DMS79 (cell line): ENCODE measurements around the gene ZNF664.

Source experiments
- DNase-seq: peaks from one replicate; lab custom pipeline; 2025; lab: John Stamatoyannopoulos, UW

ZNF664 gene

DNA sequence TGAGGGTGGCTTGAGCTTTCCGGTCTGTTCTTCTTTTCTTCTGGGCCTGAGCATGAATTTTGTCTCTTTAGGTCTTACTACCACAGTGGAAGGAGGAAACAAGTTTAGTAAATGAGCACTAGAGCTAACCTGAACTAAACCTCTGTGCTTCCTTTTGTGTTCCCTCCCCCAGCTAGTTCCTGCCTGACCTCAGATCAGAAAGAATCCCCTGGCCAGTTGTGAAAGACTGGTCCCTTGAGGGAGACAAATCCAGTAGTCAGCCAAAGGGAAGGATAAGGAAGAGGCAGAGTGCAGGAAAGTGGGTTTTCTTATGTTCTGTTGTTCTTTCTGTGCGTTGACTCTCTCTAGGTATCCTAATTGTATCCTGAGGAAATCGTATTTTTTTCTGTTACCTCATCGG, 17.5 kb downstream of the ZNF664 start:
- DNase-seq, result no peak

DNA sequence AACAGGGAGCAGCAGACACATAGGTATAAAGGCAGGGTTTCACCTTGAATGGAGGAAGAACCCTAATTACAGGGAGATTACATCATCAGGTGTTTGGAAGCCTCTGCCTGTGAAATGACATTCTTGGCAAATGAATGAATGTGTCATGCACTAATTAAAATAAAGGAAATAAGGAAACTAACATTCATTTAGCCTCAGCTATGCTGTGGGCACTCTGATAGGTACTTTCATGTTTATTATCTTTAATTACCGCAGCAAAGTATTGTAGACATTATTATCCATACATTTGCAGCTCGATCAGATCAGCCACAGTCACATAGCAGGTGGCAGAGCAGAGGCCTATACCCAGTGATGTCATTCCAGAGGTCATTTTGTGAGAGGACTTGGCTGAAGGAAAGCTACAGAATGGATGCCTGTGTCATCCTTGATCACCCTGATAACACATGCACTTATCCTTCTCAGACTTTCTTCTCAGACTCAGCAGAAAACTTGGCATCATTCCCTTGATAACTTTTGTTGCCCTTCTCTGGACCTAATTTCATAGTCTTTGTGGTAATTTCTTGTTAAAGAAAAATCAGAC, 18.4 kb downstream of the ZNF664 start:
- DNase-seq, result no peak

DNA sequence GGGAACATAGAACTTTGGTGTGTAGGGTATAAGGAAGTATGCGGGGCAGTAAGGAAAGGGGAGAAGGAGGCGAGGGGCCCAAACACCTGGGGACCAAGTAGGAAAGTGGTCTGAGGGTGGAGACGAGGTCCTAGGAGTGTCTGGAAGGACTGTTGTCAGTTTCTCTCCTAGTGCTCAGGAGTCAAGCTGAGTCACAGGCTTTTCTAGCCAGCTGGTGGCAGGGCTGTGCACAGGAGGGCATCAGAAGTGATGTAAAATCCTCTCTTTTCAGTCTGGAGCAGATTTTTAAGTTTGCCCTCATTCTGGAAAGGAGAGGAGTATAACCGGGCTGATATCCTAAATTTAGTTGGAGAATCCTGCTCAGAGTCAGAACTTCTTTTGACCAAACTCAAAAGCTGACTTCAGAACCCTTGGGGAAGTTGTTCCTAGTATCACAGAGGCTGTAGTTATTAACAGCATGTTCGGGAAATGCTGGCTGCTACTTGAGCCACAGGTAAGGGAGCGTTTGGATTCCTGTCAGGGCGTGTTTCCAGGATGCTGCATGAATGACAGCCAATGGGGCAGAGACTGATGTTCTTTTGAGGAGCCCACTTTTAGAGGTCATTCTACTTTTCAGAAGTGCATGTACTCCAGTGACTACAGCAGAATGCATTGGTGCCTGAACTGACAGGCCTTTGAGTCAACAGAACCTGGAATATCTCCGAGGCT, 19.3 kb downstream of the ZNF664 start:
- no peak for DNase-seq

DNA sequence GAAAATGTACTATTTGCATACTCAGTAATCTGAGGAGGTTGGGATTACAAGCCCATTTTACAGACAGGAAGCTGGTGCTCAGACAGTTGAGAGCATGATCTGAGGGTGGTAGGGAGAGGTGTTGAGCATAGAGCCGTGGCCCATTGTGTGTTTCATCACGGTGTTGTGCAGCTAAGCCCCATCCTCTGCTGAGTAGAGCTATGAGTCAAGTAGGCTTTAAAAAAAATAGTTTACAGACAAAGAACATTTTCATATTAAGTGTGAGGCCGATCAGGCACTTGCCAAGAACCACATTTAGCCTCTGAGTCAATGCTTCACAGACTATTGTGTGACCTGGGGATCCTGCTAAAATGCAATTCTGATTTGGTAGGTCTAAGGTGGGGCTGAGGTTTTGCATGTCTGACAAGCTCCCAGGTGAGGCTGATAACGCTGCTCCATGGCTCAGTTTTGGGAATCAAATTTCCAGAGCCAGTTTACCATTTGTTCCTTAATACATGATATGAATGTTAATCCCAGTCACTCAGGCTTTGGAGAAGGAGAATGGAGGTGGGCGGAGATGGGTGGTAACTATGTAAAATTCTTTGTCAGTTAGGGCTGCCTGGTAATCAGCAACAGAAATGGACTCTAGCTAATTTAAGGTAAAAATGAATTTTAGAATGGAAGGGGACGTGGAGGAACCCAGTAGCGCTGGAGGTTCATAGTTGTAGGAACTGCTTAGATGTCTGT, 22.2 kb downstream of the ZNF664 start:
- no peak for DNase-seq

DNA sequence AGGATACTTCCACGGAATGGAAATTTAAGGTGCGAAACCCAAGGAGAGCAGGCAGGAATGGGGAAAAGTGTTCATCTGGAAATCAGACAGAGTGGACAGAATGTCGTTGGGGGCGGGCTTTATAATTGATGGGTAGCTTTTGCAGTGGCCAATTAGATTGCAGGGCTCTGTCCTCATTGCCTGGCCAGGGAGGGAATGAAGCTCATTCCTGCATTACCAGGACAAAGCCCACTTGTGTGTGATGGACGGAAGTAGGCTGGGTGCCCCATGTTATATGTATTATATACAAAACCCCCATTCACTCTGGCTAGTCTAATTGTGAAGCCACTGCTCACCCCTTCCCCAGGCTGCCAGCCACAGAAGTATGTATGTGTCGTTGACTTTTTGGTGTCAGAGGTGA, 23.6 kb downstream of the ZNF664 start:
- DNase-seq, result no peak

DNA sequence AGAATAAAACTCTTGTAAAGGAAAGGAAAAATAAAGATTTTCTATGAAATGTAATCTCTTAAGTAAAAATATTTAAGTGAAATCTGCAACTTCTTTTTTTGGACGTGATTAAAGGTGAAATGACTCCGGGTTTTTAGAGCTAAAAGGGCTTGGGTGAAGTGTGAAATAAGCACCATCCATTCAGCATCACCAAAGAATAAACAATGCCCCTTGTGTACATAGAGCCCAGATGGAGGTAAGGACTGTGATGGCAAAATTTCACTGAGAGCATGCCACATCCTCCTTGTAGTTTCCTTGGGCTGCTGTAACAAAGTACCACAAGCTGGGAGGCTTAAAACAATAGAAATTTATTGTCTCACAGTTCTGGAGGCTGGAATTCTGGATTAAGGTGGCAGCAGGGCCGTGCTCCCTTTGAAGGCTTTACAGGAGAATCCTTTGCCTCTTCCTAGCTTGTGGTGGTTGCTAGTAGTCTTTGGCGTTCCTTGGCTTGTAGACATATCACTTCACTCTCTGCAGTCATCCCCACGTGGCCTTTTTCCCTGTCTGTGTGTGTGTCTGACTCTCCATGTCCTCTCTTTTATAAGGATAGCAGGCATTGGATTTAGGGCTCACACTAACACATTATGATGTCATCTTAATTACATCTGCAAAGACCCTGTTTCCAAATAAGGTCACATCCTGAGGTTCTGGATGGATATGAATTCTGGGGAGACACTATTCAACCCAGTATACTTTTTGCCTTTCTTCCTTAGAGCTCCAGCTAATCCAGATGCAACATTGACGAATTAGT, 24.2 kb downstream of the ZNF664 start:
- no peak for DNase-seq

DNA sequence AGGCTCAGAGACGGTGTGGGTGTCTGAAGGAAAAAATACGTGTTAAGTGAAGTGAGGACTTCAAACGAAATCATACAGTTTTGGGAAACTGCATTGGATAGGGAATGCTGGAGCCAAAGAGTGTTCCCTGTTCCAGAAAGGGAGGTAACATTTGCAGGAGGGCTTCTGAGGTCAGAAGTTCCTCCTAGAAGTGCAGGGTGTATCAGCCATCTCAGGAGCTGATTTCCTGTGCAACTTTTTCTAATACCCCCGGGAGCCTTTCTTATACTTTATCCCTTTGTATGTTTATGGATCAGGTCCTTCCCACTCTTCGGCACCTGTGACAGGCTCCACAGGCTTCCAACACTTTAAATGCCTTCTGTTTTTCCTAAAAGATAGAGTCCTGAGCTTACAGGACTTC, 24.9 kb downstream of the ZNF664 start:
- DNase-seq, result no peak

DNA sequence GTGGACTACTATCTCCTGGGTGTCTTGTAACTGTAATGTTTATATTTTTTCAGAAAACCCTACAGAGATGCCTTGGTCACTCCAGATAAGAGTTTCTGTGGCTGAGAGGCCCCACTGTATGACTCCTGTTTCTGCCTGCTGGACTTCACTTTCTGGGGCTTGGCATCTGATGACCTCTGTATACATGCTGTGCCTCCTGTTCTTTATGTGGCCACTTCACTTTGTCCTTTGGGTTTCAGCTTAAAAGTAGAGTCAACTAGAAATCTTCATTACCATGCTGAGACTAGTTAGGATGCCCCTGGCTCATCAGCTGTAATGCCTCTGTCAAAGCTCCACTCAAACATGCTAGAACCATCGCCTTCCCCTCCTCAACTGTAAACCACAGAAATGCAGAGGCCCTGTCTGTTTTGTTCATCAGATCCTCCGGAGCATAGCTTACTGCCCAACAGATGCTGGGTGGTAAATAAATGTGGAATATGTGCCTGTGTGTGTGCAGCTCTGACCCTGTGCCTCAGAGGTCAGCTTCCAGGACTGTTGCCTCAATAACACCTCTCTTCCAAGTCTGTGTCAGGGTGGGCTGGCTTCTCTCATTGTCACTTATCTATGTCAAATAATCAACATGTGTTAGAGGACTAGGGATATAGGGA, 25.5 kb downstream of the ZNF664 start:
- DNase-seq, result no peak

DNA sequence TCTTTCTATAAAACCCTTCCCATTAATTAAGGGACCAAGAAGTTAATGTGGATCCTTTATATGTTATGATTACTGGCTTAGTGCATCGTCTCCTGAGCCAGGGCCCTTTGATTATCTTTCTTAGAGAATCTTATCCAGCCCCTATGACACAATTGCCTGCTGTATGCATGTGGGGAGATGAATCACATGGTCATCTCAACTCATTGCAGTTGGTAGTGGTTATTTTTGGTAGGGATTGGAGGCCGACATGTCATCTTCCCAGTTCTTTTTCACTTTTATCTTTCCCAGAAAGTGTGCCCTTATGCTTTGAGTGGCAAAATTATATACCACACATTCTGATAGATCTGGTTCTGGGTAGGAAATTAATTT, 26.0 kb downstream of the ZNF664 start:
- no peak for DNase-seq

DNA sequence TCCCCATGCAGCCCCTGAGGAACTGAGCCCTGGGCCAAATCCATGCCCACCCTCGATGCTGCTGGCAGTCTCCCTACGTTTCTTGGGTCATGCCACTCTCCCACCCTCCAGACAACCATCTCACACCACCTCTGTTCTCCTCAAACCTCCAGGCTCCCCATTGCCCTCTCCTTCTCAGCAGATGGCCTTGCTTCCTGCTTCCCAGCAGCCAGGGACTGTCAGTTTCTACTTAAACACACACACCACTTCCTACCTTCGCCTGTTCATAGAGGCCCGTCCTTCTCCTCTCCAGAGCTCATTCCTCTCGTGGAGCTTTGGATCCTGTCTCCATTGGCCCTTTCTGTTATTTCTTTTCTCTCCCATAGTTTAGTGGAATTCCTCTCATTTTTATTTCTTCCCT, 27.1 kb downstream of the ZNF664 start:
- DNase-seq, result no peak

DNA sequence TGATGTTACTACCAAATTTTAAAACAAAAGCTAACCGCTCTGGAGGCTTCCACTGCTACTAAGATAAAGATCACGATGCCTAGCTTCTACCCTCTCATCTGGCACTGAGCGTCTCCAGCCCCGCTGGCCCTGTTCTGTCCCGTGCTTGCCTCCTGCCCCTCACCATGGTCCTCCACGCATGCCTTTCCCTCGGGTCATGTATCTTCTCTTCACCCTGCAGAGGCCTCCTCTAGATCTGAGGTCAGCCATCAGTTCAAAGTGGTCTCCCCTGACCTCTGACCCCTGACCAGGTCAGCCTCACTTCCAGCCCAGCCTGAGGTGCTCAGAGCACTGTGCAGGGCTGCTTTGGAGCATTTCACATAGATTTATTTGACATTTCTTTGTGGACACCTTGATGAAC, 28.3 kb downstream of the ZNF664 start:
- DNase-seq, result no peak

DNA sequence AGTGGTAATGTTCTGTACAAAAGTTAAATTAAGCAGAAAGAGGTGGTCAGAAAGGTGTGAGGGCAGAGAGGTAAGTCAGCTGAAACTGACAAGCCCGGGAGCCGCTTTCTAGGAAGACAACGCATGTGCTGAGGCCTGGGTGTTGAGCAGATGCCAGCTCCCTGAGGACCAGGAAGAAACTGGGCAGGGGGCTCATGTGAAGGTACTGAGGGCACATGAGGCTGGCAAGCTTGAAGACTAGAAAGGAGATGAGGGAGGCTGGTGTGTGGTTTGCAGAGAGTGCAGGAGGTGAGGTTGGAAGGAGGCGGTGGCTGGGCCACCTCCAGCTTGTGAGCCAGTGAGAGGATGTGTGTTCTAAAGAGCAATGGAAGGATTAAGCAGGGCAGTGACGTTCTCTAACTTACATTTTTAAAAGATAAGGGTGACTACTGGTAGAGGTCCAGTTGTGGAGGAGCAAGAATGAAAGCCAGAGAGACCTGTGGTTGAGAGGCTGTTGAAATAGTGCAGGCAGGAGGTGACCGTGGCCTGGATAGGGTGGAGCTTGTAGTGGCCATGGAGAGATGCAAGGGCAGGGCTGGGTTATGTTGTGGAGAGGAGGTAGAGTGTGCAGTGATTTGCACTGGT, 29.1 kb downstream of the ZNF664 start:
- no peak for DNase-seq

DNA sequence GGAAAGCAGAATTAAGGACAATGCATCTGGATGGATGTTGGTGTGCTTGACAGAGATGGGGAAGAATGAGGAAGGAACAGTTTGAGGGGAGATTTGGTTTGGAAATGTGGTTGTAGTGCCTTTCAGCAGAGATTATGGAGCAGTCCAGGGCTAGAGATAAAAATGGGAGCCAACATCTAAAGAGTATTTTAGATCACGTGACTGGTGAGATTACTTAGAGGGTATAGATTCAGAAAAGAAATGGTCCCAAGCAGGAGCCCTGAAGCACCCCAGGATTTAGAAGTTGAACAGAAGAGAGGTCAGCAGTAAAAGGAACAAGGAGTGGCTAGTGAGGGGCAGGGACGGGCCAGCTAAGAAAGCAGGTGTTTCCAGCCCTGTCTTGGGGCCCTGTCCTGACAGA, 29.6 kb downstream of the ZNF664 start:
- DNase-seq, result no peak

DNA sequence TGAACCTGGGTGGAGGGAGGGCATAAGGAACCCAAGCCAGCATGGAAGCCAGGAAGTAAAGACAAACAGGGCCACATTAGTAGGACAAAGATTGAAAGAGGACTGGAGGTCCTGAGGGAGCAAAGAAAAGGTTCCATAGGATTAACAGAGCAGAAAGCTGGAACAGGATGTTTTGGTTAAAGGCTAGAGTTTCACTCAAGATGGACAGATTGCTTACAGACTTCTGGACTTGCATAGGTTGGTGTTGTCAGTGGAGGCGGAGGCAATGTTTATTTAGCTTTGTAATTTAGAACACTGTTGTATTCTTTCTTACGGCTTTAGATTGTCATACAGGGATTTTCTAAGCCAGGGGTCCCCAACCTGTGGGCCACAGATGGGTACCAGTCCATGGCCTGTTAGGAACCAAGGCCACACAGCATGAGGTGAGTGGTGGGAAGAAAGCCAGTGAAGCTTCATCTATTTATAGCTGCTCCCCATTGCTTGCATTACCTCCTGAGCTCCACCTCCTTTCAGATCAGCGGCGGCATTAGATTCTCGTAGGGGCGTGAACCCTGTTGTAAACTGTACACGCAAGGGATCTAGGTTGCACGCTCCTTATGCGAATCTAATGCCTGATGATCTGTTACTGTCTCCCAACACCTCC, 31.3 kb downstream of the ZNF664 start:
- DNase-seq, result no peak

DNA sequence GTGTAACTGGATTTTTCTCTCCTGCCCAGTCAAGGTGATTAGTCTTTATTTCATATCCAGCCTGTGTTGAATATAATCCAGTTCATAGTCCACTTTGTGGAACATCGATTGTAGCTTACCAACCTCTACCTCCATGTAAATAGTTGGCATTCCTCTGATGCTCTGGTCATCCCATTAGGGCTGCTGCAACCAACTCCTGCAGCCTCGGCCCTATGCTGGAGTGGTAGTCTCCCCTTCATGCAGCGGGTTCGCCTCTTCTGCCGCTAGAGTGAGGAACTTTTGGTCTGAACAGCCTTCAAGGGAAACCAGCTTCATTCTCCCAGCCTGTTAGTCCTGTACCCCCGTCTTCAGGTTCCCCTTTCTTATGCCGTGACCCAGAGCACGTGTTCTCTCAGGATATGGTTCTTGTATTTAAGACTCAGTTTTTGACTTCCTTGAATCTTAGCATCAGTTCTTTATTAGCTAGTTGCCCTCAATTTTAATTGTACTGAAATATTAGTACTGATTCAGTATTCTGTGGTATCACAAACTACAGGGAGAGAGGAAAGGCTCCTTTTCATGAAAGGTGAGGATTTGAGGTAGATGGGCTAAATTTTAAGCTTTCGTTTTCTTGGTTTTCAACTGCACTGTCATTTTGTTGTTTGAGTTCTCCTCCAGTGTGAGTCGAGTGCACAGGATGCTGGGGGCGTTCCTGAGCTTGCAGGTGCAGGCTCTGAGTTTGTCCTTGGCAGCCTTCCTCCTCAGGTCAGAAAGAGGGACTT, 33.2 kb downstream of the ZNF664 start:
- DNase-seq, result no peak

DNA sequence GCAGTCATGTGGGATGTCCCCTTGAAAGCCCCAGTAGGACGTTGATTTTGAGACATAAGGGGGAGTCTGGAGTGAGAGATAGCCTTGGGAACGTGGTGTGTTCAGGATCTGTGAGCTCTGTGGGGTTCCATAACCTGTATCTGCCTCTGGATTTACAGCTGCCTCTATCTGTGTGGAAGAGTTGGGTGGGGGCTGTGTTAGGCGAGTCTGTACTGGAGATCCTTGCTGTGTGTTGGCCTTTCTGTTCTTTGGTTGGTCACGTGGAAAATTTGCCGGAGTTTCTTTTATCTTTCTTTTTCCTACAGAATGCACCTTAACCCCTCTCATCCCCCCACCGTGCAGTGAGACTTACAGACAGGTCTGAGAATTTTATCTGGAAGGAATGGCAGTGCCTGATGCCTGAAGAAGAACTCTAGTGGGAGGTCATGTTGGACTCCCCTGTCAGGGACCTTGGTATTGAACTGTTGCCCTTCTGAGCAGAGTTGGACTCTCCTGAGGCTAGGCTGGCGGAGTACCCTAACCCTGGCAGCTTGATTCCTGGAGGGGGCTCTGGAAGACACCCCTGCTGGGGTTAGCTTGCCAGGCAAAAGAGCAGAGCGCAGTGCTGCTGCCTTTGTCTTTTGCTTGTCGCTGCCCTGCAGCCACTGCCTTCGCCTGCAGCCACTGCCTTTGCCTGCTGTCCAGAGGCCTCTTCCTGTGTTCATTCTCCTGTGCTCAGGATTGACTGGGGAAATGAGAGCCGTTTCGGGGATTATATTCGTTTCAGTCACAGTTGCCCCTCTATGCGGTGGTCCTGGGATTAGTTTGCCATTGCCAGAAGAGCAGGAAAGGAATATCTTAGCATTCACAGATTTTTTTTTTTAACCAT, 34.1 kb downstream of the ZNF664 start:
- DNase-seq, result no peak

DNA sequence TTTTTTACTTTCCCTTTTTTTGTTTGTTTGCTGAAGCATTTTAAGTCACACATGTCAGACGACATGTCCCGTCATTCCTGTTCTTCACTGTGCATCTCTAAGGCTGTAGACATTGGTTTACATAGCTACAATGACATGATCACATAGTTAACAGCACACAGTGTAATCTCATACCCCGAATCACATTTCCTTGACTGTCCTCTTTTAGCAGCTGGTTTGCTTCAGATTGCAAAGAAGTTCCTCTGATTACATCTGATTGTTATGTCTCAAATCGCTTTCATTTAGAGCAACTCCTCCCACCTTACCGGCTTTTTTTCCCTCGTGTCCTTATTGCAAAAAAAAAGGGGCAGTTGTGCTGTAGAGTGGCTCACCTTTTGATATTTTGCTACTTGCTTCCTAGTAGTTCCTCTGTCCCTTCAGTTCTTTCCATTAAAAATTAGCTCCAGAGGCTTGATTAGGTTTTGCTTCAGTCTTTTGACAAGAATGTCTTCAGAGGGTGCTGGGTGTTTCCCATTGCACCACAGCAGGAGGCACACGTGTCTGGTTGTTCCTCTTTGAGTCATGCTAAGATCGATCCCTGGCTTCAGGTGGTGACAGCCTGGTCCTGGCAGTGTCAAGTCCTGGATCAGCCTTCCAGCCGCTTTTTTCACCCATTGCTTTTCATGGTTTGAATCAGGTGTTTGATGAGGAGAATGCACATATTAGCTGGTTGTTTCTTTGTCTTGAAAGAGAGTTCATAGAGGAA, 35.0 kb downstream of the ZNF664 start:
- no peak for DNase-seq

DNA sequence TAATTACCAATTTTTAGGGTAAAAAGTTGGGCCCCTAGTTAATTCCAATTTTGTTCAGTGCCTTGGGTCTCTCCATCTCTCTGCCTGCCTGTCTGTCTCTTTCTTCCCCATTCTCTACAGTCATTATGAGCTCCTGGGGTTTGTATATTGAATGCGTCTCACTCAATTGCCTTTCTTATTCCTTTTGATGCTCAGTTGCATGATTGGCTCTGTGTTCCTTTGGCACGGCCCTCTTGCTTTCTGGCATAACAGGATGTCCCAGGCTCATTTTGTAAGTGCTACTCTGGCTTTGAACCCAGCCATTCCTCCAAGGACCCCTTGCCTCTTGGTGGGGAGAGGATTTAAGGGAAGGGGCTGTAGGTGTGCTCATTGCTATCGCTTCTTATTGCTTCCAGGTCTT, 35.6 kb downstream of the ZNF664 start:
- no peak for DNase-seq

DNA sequence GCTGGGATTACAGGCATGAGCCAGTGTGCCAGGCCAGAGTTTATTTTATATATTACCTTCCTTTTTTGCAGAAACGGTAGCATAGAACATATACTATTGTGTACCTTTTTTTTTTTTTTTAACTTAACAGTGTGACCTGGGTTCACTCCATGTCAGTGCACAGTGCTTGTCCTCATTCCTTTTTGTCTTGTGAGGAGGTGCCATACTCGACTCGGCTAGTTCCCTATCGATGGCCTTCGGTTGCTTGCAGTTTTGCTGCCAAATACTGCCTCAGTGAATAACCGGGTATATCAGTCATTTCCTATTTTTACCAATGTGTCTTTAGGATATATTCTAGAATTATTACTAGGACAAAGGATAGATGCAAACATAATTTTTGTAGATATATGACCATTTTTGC, 36.8 kb downstream of the ZNF664 start:
- no peak for DNase-seq
